ENCODE data around the gene JAK2.

The JAK2 gene

DNA sequence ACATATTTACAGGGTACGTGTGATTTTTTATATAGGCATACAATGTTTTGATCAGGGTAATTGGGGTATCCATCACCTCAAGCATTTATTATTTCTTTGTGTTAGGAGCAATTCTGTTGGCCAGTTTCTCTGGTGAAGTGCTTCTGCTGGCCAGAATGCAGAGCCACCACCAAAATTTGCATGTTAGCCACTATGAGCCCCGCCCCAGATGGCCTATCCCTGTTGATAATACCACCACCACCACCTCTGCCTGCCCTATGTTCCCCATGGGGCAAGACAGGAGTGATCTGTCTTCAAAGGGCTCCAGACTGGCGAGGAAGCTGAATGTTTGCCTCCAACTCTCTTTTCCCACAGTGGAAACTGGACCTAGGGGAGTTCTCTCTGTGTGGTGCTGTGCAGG lies 26.0 kb upstream of the JAK2 start:
- Histone ChIP-seq H4K20me1 (ENCODE audit: low read depth, low read length) (no peaks in the 10 kb centered on the region), H2AFZ (ENCODE audit: low read depth, low read length, severe bottlenecking) (no peak overlapping the region), H3K36me3 (ENCODE audit: low read length) (0 out of 2 replicates have a peak, but pooled peaks cover 3% of the 10 kb centered on the region), H3K79me2 (ENCODE audit: insufficient read depth, low read length) (no peaks in the 10 kb centered on the region), H3K4me3 (ENCODE audit: insufficient read depth, low read length, poor library complexity, severe bottlenecking) (no peak overlapping the region), H3F3A (ENCODE audit: insufficient read depth) (no peaks in the 10 kb centered on the region), H3K9me3 (ENCODE audit: insufficient read depth, low read length) (no peaks in the 10 kb centered on the region), H3K9me2 (replicated peaks; ENCODE audit: insufficient read depth, low read length) (no peaks in the 10 kb centered on the region), H3K9ac (ENCODE audit: low read length) (no peak overlapping the region), H3K27ac (ENCODE audit: low read depth, low read length) (no peak overlapping the region), H3K4me2 (ENCODE audit: low read depth, low read length, poor library complexity, severe bottlenecking) (no peak overlapping the region), H3K27me3 (ENCODE audit: low read length) (no peaks in the 10 kb centered on the region)
- no peak for TF ChIP-seq CTCF (IDR thresholded peaks at IDR 0.05; ENCODE audit: insufficient read depth, low read length, poor library complexity, severe bottlenecking)
- no peak for TF ChIP-seq EZH2phosphoT487 (conservative IDR thresholded peaks at IDR 0.05; ENCODE audit: low read length)

DNA sequence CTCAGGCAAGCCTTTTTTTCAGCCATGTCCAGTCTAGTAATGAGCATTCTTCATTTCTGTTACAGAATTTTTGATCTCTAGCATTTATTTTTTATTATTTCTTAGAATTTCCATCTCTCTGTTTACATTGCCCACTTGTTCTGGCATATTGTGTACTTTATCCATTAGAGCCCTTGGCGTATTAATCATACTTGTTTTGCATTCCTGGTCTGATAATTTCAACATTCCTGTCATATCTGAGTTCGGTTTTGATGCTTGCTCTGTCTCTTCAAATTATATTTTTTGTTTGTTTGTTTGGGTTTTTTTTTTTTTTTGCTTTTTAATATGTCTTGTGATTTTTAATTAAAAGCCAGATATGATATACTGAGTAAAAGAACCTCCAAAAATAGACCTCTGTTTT lies 23.0 kb upstream of the JAK2 start:
- Histone ChIP-seq H3K9ac (ENCODE audit: low read length) (no peak overlapping the region), H4K20me1 (ENCODE audit: low read depth, low read length) (no peaks in the 10 kb centered on the region), H3K4me2 (ENCODE audit: low read depth, low read length, poor library complexity, severe bottlenecking) (no peak overlapping the region), H3K9me3 (ENCODE audit: insufficient read depth, low read length) (no peaks in the 10 kb centered on the region), H3K9me2 (replicated peaks; ENCODE audit: insufficient read depth, low read length) (no peaks in the 10 kb centered on the region), H2AFZ (ENCODE audit: low read depth, low read length, severe bottlenecking) (no peak overlapping the region), H3F3A (ENCODE audit: insufficient read depth) (no peaks in the 10 kb centered on the region), H3K79me2 (ENCODE audit: insufficient read depth, low read length) (no peaks in the 10 kb centered on the region), H3K4me3 (ENCODE audit: insufficient read depth, low read length, poor library complexity, severe bottlenecking) (no peak overlapping the region), H3K27me3 (ENCODE audit: low read length) (no peaks in the 10 kb centered on the region), H3K36me3 (ENCODE audit: low read length) (0 out of 2 replicates have a peak, but pooled peaks cover 5% of the 10 kb centered on the region), H3K27ac (ENCODE audit: low read depth, low read length) (no peak overlapping the region)
- no peak for TF ChIP-seq EZH2phosphoT487 (conservative IDR thresholded peaks at IDR 0.05; ENCODE audit: low read length)
- TF ChIP-seq CTCF (IDR thresholded peaks at IDR 0.05; ENCODE audit: insufficient read depth, low read length, poor library complexity, severe bottlenecking): no peak

DNA sequence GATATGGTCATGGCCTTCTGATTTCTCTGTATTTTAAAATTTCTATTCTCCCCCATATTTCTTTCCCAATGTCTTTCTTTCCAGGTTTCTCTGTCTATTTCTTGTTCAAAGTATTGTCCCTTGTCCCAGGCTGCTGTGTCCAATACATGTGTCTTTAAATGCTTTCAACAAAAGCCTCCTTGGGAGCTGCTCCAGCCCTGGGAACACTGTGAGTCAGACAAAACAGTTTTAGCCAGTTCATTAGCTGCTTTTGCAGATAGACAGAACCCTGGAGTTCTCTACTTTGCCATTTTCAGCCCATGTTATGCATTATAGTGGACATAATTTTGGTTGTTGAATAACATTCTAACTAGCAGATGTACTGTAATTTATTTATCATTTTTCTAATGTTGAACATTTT lies 20.5 kb upstream of the JAK2 start:
- no peak overlapping the region for H3K4me2 ChIP-seq (ENCODE audit: low read depth, low read length, poor library complexity, severe bottlenecking)
- TF ChIP-seq CTCF (IDR thresholded peaks at IDR 0.05; ENCODE audit: insufficient read depth, low read length, poor library complexity, severe bottlenecking): no peak
- no peak for TF ChIP-seq EZH2phosphoT487 (conservative IDR thresholded peaks at IDR 0.05; ENCODE audit: low read length)
- no peak overlapping the region for H2AFZ ChIP-seq (ENCODE audit: low read depth, low read length, severe bottlenecking)
- H3K27ac ChIP-seq (ENCODE audit: low read depth, low read length): no peak overlapping the region
- H3K36me3 ChIP-seq (ENCODE audit: low read length): 0 out of 2 replicates have a peak, but pooled peaks cover 5% of the 10 kb centered on the region
- H3K9ac ChIP-seq (ENCODE audit: low read length): no peak overlapping the region
- no peaks in the 10 kb centered on the region for H3K9me3 ChIP-seq (ENCODE audit: insufficient read depth, low read length)
- no peaks in the 10 kb centered on the region for H3K27me3 ChIP-seq (ENCODE audit: low read length)
- no peaks in the 10 kb centered on the region for H3F3A ChIP-seq (ENCODE audit: insufficient read depth)
- no peaks in the 10 kb centered on the region for H3K9me2 ChIP-seq (replicated peaks; ENCODE audit: insufficient read depth, low read length)
- H3K79me2 ChIP-seq (ENCODE audit: insufficient read depth, low read length): no peaks in the 10 kb centered on the region
- H3K4me3 ChIP-seq (ENCODE audit: insufficient read depth, low read length, poor library complexity, severe bottlenecking): no peak overlapping the region
- no peaks in the 10 kb centered on the region for H4K20me1 ChIP-seq (ENCODE audit: low read depth, low read length)
